Neural crest cell (in vitro differentiated cells): Measurements from ENCODE around the gene CYP11A1. TPM values are rescaled to one million over a fixed set of nuclear protein-coding genes. Genes with fewer than 3 reads are reported as not detected.

ENCODE experiments used
- DNase-seq: peaks from one replicate; pipeline ENCODE4 v3.0.0; 2021; ENCODE audit warnings: low read depth, mixed read lengths, low spot score
- H3K27ac Mint-ChIP-seq: one replicate; pipeline ENCODE4 v1.8.0; 2021; ENCODE audit warnings: mild to moderate bottlenecking, mixed read lengths; ENCODE audit not compliant: unreplicated experiment
- H3K27me3 Mint-ChIP-seq: 2 replicates; pipeline ENCODE4 v1.8.0; 2021; ENCODE audit warnings: low read depth, mild to moderate bottlenecking, mixed read lengths
- H3K36me3 Mint-ChIP-seq: 2 replicates; pipeline ENCODE4 v1.8.0; 2021; ENCODE audit warnings: low read depth, mild to moderate bottlenecking, mixed read lengths
- H3K4me1 Mint-ChIP-seq: 2 replicates; pipeline ENCODE4 v1.8.0; 2021; ENCODE audit warnings: mixed read lengths
- H3K4me3 Mint-ChIP-seq: one replicate; pipeline ENCODE4 v1.8.0; 2021; ENCODE audit warnings: mild to moderate bottlenecking, mixed read lengths
- H3K9me3 Mint-ChIP-seq: 2 replicates; pipeline ENCODE4 v1.8.0; 2021; ENCODE audit warnings: mixed read lengths
- total RNA-seq: library from RNA; stranded (reverse); gene quantifications from 2 replicates; pipeline ENCODE4 v1.2.1, GENCODE V29; 2021
- TF ChIP-seq, protein P1 (sequence below): fragments of 200-600 bp; sonication (generic); conservative IDR thresholded peaks from 2 replicates; pipeline ENCODE4 v1.5.0; 2021; ENCODE audit warnings: antibody characterized with exemption, mild to moderate bottlenecking

Gene CYP11A1
- total RNA-seq, 1 donor from 2014 or later, result 0.77 TPM

DNA sequence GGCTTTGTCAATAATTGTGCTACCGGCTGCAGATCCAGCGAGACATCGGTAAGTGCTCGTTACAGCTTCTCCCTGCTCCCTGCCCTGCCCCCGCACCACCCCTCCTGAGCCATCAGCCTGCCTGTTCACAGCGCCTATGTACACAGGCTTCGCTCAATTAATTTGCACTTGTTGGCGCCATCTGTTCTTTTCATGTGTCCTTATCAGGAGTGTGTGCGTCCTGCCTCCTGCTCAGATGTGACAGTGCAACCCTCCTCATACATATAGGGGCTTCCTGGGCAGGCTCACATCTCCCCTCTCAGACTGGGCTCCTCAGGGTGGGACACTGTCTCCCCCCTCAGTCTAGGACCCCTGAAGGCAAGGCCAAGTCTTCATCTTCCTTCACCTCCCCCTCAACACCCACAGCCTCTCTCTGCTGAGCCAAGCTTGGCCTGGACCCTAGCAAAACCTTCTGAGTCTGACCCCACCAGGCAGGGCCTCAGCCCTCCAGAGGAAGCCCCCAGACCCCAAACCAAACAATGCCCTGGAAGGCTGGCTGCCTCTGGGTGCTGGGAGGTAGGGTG is 54.9 kb downstream of the CYP11A1 start:
- DNase-seq, result no peak
- H3K27ac Mint-ChIP-seq, result no peak overlapping the region
- no peaks in the 10 kb centered on the region for H3K9me3 Mint-ChIP-seq
- H3K36me3 Mint-ChIP-seq, result no peaks in the 10 kb centered on the region
- H3K4me1 Mint-ChIP-seq, result peaks cover 56% of the 10 kb centered on the region
- TF ChIP-seq, protein P1, sequence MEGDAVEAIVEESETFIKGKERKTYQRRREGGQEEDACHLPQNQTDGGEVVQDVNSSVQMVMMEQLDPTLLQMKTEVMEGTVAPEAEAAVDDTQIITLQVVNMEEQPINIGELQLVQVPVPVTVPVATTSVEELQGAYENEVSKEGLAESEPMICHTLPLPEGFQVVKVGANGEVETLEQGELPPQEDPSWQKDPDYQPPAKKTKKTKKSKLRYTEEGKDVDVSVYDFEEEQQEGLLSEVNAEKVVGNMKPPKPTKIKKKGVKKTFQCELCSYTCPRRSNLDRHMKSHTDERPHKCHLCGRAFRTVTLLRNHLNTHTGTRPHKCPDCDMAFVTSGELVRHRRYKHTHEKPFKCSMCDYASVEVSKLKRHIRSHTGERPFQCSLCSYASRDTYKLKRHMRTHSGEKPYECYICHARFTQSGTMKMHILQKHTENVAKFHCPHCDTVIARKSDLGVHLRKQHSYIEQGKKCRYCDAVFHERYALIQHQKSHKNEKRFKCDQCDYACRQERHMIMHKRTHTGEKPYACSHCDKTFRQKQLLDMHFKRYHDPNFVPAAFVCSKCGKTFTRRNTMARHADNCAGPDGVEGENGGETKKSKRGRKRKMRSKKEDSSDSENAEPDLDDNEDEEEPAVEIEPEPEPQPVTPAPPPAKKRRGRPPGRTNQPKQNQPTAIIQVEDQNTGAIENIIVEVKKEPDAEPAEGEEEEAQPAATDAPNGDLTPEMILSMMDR, result no peak
- no peak overlapping the region for H3K4me3 Mint-ChIP-seq
- H3K27me3 Mint-ChIP-seq, result no peaks in the 10 kb centered on the region

DNA sequence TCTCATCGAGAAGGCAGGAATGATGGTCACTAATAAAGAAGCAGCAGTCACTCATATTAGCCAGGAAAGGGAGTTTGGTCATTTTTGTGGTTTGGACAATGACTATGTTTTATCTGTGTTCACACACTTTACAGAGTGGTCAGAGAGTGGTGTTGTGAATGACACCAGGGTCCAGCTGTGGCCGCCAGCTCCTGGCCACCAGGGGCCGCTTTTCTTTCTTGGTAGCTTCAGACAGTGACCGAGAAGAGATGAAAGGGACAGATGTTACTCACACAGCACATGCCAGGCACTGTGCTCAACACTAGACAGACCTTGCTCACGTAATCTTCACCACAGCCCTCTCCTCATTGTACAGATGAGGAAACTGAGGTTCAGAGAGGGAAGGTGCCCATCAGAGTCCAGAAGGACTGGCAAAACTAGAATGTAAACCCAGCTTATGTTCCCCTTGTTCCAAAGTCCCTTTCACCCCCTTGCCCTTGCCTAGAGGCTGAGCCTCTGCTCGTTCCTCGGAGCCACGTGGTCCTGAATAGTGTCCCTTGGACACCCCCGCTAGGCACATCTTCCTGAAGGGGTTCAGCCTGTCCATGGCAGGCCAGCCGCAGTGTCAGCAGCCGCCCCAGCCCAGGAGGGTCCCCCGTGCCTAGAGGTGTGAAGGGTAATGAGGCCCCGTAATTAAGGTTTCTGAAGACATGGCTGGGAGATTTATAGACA is 55.6 kb downstream of the CYP11A1 start:
- Mint-ChIP-seq H3K36me3 (no peaks in the 10 kb centered on the region), H3K4me3 (peak overlapping the region; percentile 3), H3K27me3 (no peaks in the 10 kb centered on the region), H3K4me1 (peaks cover 56% of the 10 kb centered on the region), H3K9me3 (no peaks in the 10 kb centered on the region), H3K27ac (no peak overlapping the region)
- peak; percentile 46 for DNase-seq
- TF ChIP-seq, protein P1, result peak; percentile 66

DNA sequence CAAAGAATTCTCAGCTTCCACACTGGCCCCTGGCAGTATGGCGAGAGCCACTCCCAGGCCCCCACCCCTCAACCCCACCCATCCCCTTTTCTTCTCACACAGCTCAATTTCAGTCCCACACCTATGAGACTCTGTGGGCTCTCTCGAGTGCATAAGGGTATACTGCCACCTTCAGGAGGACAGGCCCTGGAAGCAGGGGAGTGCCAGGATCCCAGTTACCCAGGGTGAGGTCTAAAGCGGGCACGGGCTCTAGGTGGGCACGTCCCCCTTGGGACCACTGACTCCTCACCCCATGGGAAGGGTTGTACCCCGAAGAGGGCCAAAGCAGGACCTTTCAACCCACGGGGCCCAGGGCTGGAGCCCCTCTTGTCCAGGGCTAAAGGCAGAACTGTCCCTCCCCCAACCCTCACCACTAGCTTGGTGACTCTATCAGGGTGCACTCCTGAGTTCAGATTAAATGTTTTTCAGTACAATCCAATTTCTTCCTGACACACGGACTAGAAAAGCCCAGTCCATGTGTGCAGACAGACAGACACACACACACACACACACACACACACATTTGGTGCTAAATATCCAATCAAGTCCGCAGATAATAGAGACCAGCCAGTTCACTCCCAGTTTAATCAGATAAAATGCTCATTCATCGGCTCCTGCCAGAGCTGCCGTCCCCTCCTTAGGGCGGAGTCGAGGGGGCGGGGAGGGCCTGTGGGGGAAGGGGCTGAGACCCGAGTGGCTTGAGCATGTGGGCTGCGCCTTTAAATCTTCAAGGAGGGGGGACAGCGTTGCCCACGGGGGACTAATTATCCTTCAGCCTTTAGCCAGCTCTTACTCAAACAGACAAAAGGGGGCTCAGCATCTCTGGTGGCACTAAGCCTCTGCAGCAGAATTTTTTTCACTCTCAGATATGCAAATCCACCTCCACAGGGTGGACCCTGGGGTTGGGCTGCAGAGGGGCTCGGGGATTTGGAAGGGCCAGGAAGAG is 59.3 kb downstream of the CYP11A1 start:
- H3K4me3 Mint-ChIP-seq, result peak overlapping the region; percentile 50
- no peaks in the 10 kb centered on the region for H3K9me3 Mint-ChIP-seq
- DNase-seq, result peak; percentile 47
- TF ChIP-seq, protein P1, result peak; percentile 69
- H3K4me1 Mint-ChIP-seq, result peaks cover 81% of the 10 kb centered on the region
- H3K27me3 Mint-ChIP-seq, result peaks cover 3% of the 10 kb centered on the region
- H3K36me3 Mint-ChIP-seq, result no peaks in the 10 kb centered on the region
- no peak overlapping the region for H3K27ac Mint-ChIP-seq

DNA sequence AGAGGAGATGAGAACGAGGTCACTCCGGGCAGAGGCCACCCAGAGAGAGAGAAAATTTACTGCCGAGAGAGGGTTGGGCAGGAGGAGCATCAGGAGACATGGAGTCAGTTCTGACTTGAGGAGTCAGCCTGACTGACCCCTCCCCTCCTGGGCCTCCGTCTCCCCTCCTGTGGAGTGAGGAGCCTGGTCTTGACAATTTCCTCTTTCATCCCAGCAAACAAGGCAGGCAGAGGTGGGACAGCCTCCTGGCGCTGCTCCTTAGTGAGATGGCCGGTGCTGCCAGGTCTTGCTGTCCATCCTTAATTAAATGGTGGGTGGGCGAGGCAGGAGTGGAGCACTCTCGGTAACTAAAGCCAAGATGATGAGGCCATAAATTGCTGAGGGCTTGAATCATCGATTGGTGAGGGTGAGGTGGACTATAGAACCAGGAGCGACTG is 60.6 kb downstream of the CYP11A1 start:
- Mint-ChIP-seq H3K36me3 (no peaks in the 10 kb centered on the region), H3K4me1 (peaks cover 84% of the 10 kb centered on the region), H3K27me3 (peaks cover 9% of the 10 kb centered on the region), H3K27ac (peak overlapping the region; percentile 10), H3K9me3 (no peaks in the 10 kb centered on the region), H3K4me3 (peak overlapping the region; percentile 12)
- TF ChIP-seq, protein P1, result no peak
- DNase-seq, result no peak

DNA sequence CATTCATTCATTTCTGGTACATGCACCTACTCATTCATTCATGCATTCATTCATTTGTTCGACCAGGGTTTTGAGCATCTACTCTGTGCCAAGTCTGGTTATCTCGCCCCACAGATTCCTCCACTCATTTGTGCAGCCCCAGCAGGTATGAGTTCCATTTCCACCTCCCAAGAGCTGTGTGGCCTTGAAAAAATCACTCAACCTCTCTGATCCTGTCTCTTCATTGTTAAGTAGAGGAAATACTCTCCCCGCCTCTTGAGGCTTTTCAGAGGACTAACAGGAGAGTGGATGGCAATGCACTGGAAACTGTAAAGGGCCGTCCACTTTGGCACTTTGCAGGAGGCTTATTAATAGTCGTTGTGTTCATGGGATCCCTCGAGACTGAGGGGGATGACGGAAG is 61.8 kb downstream of the CYP11A1 start:
- Mint-ChIP-seq H3K4me1 (peaks cover 87% of the 10 kb centered on the region), H3K27ac (no peak overlapping the region), H3K9me3 (no peaks in the 10 kb centered on the region), H3K36me3 (no peaks in the 10 kb centered on the region), H3K4me3 (no peak overlapping the region), H3K27me3 (peaks cover 16% of the 10 kb centered on the region)
- TF ChIP-seq, protein P1, result no peak
- DNase-seq, result no peak
